OCI-LY7 (cell line): ENCODE results near the gene SLC25A23.

Experiments used
- EZH2phosphoT487 ChIP-seq: fragments of 200-600 bp; sonication (generic); IDR thresholded peaks from 2 replicates; pipeline ENCODE4 v1.6.1; 2018; ENCODE audit warnings: low read depth, borderline replicate concordance, mild to moderate bottlenecking, mixed run types, antibody characterized with exemption, low read length, moderate library complexity, mixed read lengths
- TF ChIP-seq, protein P1 (sequence below): fragments of 200-600 bp; sonication (generic); conservative IDR thresholded peaks from 2 replicates; pipeline ENCODE4 v1.5.1; 2014; ENCODE audit warnings: mild to moderate bottlenecking, antibody characterized with exemption, low read length, moderate library complexity, mixed read lengths

GRCh38 chr19:6481541-6482342 lies 22.1 kb upstream of the SLC25A23 start, which contains the start of gene DENND1C:
- TF ChIP-seq, protein P1, sequence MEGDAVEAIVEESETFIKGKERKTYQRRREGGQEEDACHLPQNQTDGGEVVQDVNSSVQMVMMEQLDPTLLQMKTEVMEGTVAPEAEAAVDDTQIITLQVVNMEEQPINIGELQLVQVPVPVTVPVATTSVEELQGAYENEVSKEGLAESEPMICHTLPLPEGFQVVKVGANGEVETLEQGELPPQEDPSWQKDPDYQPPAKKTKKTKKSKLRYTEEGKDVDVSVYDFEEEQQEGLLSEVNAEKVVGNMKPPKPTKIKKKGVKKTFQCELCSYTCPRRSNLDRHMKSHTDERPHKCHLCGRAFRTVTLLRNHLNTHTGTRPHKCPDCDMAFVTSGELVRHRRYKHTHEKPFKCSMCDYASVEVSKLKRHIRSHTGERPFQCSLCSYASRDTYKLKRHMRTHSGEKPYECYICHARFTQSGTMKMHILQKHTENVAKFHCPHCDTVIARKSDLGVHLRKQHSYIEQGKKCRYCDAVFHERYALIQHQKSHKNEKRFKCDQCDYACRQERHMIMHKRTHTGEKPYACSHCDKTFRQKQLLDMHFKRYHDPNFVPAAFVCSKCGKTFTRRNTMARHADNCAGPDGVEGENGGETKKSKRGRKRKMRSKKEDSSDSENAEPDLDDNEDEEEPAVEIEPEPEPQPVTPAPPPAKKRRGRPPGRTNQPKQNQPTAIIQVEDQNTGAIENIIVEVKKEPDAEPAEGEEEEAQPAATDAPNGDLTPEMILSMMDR, result peak; percentile 67
- TF ChIP-seq EZH2phosphoT487, result no peak
